ENCODE data around the gene STK35. TPM values are rescaled to one million over a fixed set of nuclear protein-coding genes. Genes with fewer than 3 reads are reported as not detected.

STK35 gene
- total and polyA plus RNA-seq, 2 of the 8 experiments (the other 6 are each of a cell fraction or from before 2014, with no cell fraction given) = 24.9 to 45.0 TPM

DNA sequence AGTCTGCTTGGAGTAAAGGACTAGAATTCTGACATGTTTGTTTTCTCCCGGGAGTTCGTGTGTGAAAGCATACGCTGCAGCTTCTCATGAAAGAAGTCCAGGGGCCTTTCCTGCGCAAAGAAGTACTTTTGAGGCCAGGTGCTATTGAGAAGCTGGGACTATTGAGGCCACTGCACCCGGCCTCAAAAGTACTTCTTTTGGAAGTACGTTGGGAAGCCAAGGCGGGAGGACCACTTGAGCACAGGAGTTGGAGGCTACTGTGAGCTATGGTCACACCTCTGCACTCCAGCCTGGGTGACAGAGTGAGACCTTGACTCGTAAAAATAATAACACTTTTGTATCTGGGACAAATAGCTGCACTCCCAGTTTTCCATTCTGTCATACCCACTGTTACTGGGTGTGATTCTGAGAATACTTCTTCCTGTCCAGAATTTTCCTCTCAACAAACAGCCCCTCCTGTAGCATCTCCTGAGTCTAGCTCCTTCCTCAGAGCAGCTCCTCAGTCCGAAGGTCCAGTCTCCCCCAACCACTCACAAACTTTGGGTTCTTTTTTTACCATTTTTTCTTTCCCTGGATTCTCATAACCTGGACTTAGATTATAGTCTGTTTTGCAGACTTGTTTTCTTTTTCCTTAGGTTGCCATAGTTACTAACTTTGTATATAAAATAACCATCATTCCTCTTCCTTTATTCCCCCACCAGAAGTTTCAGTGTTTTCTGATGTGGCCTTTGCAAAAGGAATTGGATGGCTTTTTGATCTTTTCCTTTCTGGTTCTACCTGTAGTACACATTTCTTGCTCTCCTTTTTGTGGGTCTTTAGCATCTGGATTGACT is 12.7 kb downstream of the STK35 start:
- FAIRE-seq (no peak), DNase-seq (ENCODE audit: low read depth in 1 of 2, low spot score in 2 of 2) (no peak)
- no peak overlapping the region for H3K9ac ChIP-seq (replicated peaks in 1 of 4; ENCODE audit: extremely low read depth in 1 of 4, low read depth in 3 of 4, low read length in 3 of 4)
- H3K4ac ChIP-seq (replicated peaks; ENCODE audit: insufficient read length, low read depth, low read length) = no peak overlapping the region
- 92% methylated on average over 9 of the region's 9 CpGs; no CpG with 5 or more reads in 1 of the 2 experiments for WGBS, 2 experiments (ENCODE audit: extremely low coverage in 1 of 2, insufficient coverage in 1 of 2, insufficient read length in 1 of 2, insufficient replicate concordance in 2 of 2, low coverage in 1 of 2, low lambda C conversion rate in 2 of 2, missing lambda C conversion rate in 1 of 2)
- H3K79me1 ChIP-seq (ENCODE audit: low read depth, low read length) = peaks cover 16% of the 10 kb centered on the region
- H4K5ac ChIP-seq (ENCODE audit: insufficient read length, low read depth, low read length) = no peak overlapping the region
- H3K4me1 ChIP-seq (replicated peaks in 1 of 4; ENCODE audit: control insufficient read depth in 3 of 4, insufficient read depth in 4 of 4, low read length in 3 of 4) = no peaks in the 10 kb centered on the region
- H2BK120ac ChIP-seq (replicated peaks; ENCODE audit: low read depth, low read length) = no peak overlapping the region
- TF ChIP-seq SIX5 (IDR thresholded peaks at IDR 0.05; ENCODE audit: low read depth, low read length) (no peak), EGR1 (IDR thresholded peaks at IDR 0.05; ENCODE audit: borderline replicate concordance, low read depth, low read length) (no peak), KDM4A (IDR thresholded peaks at IDR 0.05; ENCODE audit: low read depth, low read length, severe bottlenecking) (no peak)
- H3K9me3 ChIP-seq (ENCODE audit: insufficient read depth in 2 of 2, low read depth in 1 of 2, low read length in 1 of 2) = no peaks in the 10 kb centered on the region
- H3K14ac ChIP-seq (ENCODE audit: insufficient read length) = no peak overlapping the region
- no peak overlapping the region for H3K4me2 ChIP-seq (ENCODE audit: insufficient read depth in 1 of 2, low read depth in 2 of 2, low read length in 2 of 2)
- H3K27me3 ChIP-seq (replicated peaks in 1 of 4; ENCODE audit: control insufficient read depth in 3 of 4, extremely low read depth in 1 of 4, insufficient read depth in 3 of 4, low read length in 3 of 4) = no peaks in the 10 kb centered on the region
- H4K8ac ChIP-seq (ENCODE audit: extremely low read depth, insufficient read depth, low read length) = no peak overlapping the region
- no peak overlapping the region for H2BK15ac ChIP-seq (ENCODE audit: low read length)
- H4K20me1 ChIP-seq (replicated peaks in 1 of 2; ENCODE audit: control insufficient read depth in 1 of 2, insufficient read depth in 2 of 2, low read length in 2 of 2) = peaks cover 4 to 36% of the 10 kb centered on the region in 2 experiments
- no peak overlapping the region for H2AK5ac ChIP-seq (ENCODE audit: low read depth, low read length)
- peaks cover 0 to 28% (median 15%) of the 10 kb centered on the region in 4 experiments; a peak in 7 of 8 replicates for H3K36me3 ChIP-seq (ENCODE audit: control insufficient read depth in 2 of 4, insufficient read depth in 4 of 4, low read length in 3 of 4)
- H3K4me3 ChIP-seq (ENCODE audit: extremely low read depth in 1 of 4, insufficient read depth in 2 of 4, low read depth in 3 of 4, low read length in 4 of 4) = no peak overlapping the region
- POLR2A ChIA-PET (ENCODE audit: partially characterized antibody) = interaction anchor here (6.4 kb wide), 1 partner anchor 12 kb away, joined by 30 read pairs; the partner anchor contains the start of gene STK35
- H2BK5ac ChIP-seq (ENCODE audit: low read depth, low read length) = no peak overlapping the region
- H2BK12ac ChIP-seq (ENCODE audit: low read depth, low read length) = no peak overlapping the region
- H3K56ac ChIP-seq (replicated peaks; ENCODE audit: insufficient read length, low read depth, low read length) = no peak overlapping the region
- CTCF ChIA-PET (ENCODE audit: partially characterized antibody) = interaction anchor here (1.0 to 1.9 kb wide), 3 partner anchors 10 to 18 kb away, joined by 3 to 5 read pairs (median 3); no protein-coding TSS in a partner anchor
- H3K18ac ChIP-seq (ENCODE audit: extremely low read depth, low read length) = no peak overlapping the region
- H2BK20ac ChIP-seq (ENCODE audit: low read length) = no peak overlapping the region
- no peaks in the 10 kb centered on the region for H3K23me2 ChIP-seq (ENCODE audit: low read depth, low read length)
- H3K27ac ChIP-seq (ENCODE audit: low read depth, low read length) = no peak overlapping the region
- no peak overlapping the region for H2AFZ ChIP-seq (ENCODE audit: low read length)
- H3K23ac ChIP-seq (ENCODE audit: insufficient read length) = no peak overlapping the region
- peaks cover 15 to 95% of the 10 kb centered on the region in 2 experiments; a peak in 3 of 4 replicates for H3K79me2 ChIP-seq (ENCODE audit: control insufficient read depth in 1 of 2, insufficient read depth in 2 of 2, low read length in 2 of 2)
- H4K91ac ChIP-seq (replicated peaks; ENCODE audit: insufficient read length, low read length) = no peak overlapping the region
